ENCODE data around the gene PTTG1.
"Not testable (repeated sequence)": the region's sequence is repeated elsewhere in the genome, so short reads cannot be mapped to it uniquely, and the experiment has no call there.

PTTG1 gene

DNA sequence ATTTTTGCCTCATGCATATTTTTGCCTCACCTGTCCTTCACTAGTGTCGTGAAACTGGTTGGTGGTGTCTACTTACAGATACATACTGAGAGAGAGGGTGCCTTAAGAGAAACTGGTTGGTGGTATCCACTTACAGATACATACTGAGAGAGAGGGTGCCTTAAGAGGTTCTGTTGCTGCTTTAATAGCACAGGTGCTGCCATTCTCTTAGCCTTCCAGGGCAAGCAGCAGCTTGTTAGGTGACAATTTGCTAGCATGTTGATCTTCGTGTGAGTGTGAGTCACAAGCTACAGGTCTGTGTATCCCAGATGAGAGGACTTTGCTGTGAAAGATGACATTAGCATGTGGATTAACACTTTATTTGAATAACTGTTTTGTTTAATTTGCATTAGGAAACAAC is 1.4 kb downstream of the PTTG1 start:
- DNase-seq (ENCODE audit: low read depth in 2 of 2) = no peak

DNA sequence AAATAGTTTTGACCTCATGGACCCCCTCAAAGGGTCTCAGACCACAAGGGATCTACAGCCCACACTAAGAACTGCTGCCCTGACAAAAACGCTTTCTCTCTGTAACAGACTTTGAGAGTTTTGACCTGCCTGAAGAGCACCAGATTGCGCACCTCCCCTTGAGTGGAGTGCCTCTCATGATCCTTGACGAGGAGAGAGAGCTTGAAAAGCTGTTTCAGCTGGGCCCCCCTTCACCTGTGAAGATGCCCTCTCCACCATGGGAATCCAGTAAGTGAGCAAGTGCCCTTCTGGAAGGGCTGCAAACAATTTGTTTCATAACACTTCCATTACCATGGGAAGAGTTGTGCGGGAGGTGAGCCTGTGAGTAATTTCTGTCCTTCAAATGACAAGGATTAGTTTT is 6.0 kb downstream of the PTTG1 start:
- DNase-seq (ENCODE audit: low read depth in 2 of 2) = no peak

DNA sequence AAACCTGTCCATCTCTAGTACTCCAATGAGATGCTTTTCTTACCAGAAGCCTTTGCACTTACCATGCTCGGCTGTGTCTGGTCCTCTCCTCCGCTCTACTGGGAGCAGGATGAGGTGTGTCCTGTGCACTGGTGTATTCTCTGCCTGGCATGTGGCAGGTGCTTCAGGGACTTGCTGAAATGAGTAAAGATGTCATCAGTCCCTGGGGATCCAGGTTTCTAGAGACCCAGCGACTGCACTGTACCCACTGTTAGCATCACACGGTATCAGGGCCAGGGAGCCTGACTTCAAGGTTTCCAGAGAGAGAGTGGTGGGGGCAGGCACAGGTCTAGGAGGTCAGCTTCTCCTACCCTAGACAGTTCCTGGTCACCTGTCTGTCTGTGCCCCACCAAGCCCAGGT is 10.5 kb downstream of the PTTG1 start:
- DNase-seq (ENCODE audit: low read depth in 2 of 2) = no peak

DNA sequence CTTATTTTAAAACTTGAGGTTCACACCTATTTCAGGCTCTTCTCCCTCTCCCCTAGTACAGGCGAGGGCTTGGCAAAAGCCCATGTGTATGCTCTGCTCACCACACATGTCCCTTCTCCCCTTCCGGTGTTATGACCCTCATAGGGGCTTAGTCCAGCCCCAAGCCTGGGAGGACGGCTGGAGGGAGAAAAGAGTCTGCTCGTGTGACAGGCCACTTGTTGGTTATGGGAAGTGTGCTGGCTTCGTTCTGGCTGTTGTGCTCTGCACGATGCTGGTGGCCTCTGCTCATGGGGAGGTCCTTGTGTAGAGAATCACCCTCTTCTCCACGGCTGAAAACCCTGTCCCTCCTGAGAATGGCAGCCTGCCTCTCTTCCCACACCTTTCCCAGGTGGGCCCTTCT is 11.1 kb downstream of the PTTG1 start:
- no peak for DNase-seq (ENCODE audit: low read depth in 2 of 2)

DNA sequence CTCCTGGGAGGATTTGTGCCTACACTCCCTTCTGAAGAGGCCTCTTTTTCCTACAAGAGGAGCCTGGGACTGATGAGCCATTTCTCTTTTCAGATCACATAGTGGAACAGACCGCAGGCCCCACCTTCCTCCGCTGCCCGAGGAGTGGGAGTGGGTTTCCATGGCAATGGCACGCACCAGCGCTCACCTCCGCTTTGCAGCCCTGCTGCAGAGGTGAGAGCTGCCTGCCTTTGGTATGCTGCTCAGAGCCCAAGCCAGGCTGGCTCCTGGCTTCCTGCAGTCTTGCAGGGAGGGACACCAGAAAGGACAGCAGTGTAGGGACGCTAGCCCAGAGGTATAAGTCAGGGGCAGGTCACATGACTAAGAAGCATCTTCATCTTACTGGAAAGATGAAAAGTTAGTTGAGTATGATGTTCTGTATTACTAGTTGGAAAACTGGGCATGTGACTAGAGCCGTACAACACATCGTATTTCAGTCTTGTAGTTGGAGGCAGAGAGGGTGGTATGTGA is 12.4 kb downstream of the PTTG1 start:
- no peak for DNase-seq (ENCODE audit: low read depth in 2 of 2)

DNA sequence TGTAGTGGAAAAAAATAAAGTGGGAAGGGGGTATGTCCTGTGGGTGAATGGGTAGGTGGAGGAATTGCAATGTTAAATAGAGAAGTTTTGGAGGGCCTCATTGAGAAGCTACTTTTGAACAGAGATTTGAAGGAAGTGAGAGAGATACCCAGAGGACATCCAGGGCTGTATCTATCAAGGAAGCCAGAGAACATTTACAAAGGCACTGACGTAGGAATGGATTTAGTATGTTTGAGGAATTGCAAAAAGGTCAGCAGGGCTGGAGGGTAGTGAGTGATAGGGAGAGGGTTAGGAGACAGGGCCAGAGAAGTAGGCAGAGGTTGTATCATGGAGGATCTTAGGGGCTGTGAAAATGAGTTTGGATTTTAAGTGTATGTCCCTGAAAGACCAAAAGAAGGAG is 13.9 kb downstream of the PTTG1 start:
- DNase-seq (ENCODE audit: low read depth in 2 of 2) = no peak

DNA sequence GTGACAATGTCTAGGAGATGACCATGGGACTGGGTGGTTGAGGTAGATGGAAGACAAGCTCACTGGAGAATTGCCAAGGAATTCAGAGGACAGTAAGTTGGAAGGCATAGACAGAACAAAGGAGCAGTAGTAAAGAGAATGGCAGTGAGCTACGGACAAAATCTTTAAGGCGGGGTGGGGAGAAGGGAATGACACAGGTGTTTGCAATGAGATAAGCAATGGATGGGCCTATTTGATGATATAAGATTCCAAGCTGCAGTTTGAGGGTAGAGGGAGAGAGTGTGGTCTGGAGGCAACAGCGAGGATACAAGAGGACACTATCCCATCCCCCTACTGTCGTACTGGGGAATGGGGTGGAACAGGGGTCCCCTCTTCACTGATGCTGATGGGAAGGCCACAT is 14.4 kb downstream of the PTTG1 start:
- DNase-seq (ENCODE audit: low read depth in 2 of 2) = no peak

DNA sequence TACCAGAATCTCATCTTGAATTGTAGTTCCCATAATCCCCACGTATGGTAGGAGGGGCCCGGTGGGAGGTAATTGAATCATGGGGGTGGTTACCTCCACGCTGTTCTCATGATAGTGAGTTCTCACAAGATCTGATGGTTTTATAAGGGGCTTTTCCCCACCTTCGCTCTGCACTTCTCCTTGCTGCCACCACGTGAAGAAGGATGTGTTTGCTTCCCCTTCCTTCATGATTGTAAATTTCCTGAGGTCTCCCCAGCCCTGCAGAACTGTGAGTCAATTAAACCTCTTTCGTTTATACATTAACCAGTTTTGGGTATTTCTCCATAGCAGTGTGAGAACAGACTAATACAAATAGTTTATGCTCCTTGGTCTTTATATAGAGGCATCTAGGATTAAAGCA is 15.0 kb downstream of the PTTG1 start:
- not testable (repeated sequence) for DNase-seq (ENCODE audit: low read depth in 2 of 2)

DNA sequence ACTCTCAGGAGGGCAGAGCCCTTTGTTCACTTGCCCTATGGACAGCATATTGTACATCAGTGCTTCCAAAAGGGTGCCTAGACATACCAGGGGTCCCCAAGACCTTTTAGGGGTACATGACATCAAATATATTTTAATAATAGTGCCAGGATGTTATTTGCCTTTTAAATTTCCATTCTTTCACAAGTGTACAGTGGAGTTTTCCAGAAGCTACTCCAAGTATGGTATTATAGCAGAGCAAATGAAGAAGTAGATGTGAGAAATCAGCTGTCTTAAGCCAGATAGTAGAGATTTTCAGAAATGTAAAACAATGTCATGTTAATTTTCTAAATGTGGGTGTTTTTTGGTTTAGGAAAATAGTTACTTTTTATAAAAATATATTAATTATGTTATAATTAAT is 15.6 kb downstream of the PTTG1 start:
- DNase-seq (ENCODE audit: low read depth in 2 of 2) = no peak

DNA sequence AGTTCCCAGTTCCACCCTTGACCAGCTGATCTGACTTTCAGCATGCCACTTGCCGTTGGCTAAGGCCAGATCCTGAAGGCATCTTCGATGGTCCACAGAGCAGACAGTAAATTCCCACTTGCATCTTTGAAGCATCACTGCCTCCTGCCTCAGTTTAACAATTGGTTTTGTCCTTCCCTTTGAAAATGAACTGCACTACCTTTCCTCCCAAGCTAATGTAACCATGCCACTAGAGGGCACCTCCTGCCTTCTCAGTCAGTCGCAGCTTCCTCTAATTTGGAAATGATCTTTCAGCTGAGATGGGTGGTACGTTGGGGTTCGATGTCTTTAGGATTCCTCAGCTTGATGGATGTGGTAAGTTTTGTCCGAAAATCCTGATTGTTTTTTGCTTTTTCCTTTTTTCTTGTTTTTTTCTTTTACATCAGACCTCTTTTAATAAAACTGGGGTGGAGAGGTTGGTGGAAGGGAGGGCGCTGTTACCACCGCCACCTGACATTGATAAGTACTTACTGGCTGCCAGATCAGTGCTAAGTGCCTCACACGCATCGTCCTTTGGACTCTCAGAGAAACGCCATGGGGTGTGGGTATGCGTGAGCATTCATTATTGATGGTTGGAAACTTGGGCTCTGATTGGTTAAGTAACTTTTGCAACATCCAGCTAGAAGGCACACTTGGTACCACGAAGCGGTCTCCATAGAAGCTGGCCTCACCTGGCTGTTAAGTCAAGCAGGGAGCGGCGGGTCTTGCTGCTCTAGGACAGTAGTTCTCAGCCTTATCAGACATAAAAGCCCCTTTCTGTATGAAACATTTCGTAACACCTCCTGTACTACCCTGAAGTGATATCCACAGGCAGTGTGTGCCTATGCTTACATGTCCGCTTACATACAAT is 16.9 kb downstream of the PTTG1 start:
- peak in 1 of 2 donors; percentile 22 for DNase-seq (ENCODE audit: low read depth in 2 of 2)

DNA sequence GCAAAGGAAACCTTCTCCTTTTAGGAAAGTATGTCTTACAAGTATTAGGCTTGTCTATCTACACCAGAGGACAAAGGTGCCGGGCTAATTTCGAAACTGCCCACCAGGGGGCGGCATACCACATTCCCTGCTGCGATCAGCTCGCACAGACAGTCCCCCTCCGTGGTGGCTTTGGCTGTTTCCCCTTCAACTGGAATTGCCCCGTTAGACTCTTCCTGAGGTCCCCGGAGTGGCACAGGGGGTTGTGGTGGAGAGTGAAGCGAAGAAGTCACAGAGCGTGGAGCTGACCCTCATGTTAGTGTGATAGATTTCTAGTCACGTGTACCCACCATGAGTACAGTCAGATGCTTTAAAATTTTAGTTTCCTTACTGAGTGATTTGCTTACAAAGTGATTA is 17.5 kb downstream of the PTTG1 start:
- peak; percentile 77 to 80 for DNase-seq (ENCODE audit: low read depth in 2 of 2)

DNA sequence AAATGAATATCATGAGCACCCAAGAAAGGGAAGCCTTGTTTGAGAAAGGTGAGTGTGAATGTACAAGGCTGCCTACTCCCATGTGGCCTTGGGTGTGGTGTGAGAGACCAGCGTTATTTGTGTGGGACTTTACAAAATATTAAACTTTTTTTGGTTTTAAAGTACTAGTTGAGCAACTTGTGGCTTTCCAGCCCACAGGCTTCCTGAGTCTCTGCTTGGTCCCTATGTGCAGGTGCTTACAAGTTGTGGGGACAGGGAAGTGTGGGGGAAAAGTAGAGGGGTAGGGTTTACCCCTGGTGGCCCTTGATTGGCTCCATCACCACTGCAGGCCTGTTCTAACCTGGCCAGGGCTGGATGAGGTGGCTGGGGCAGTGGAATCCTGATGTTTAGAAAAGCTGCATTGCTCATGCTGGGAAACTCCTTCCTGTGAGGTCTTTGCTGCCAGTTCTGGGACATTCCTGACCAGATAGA is 19.7 kb downstream of the PTTG1 start:
- DNase-seq (ENCODE audit: low read depth in 2 of 2) = no peak

DNA sequence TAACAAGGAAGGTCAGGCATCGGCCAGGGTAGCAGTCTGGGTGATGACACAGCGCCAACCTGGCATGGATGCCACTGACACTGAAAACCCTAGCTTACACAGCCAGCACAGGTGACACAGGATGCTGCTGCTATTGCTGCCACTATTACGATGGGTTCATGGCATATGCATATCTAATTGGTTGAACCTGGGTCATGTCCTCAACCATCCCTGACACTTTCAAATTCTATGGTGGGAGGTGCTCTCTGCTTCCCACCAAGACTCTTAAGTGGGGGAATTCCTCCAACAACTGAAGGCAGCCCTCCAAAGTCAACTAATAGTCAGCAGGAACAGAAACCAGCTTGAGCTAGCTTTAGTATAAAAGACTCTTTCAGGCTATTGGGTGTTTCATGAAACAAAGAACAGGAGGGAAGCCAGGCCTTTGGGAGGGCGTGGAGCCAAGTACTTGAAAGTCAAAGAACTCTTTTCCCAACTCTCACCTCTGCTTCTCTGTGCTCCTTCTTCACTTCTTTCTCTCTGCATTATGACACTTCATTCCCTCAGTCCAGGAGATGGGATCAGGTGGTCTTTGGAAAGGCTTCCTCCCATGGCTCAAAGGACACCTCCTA is 21.3 kb downstream of the PTTG1 start:
- no peak for DNase-seq (ENCODE audit: low read depth in 2 of 2)

DNA sequence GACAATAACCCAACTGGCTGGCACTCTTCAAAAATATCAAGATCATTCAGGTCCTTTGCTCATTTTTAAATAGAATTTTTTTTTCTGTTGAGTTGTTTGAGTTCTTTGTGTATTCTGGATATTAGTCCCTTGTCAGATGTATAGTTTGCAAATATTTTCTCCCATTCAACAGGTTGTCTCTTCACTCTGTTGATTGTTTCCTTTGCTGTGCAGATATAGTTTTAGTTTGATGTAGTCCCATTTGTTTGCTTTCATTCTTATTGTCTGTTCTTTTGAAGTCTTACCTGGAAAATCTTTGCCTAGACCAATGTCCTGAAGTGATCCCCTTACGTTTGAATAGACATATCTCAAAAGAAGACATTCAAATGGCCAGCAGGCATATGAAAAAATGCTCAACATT is 22.8 kb downstream of the PTTG1 start:
- no peak for DNase-seq (ENCODE audit: low read depth in 2 of 2)

DNA sequence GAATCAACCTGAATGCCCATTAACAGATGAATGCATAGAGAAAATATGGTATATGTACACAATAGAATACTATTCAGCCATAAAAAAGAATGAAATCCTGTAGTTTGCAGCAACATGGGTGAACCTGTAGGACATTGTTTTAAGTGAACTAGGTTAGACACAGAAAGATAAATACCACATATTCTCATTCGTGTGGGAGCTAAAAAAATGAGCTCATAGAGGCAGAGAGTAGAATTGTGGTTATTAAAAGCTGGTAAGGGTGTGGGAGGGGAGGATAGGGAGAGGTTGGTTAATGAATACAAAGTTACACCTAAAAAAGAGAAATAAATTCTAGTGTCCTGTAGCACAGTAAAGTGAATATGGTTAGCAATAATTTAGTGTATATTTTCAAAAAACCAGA is 23.5 kb downstream of the PTTG1 start:
- DNase-seq (ENCODE audit: low read depth in 2 of 2) = no peak

DNA sequence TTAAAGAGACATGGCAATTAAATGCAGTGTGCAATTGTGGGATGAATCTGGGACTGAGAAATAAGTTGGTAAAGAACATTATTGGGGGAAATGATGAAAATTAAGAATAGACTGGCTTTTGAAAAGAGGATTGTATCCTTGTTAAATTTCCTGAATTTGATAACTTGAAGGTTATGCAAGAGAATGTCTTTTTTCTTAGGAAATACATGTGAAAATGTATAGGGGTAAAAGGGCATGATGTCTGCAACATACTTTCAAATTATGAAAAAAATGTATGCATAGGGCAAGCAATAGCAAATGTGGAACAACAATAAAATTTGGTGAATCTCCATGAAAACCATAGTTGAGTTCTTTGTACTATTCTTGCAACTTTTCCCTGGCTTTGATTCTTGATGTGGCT is 24.1 kb downstream of the PTTG1 start:
- no peak for DNase-seq (ENCODE audit: low read depth in 2 of 2)

DNA sequence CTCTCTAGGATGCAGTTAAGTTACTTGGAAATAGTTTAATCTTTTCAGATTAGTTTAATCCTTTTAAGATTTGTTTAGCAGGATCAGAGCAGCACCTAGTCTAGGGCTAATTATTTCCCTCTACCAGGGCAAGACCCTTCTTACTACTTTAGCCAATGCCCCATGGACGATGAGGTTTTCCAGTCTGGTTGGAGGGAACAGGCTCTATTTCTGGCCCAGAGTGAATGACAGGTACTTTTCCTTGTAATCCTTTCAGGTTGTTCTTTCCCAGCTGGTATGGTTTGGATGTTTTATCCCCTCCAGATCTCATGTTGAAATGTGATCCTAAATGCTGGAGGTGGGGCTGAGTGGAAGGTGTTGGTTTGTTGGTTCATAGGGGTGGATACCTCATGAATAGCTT is 27.2 kb downstream of the PTTG1 start:
- DNase-seq (ENCODE audit: low read depth in 2 of 2) = no peak

DNA sequence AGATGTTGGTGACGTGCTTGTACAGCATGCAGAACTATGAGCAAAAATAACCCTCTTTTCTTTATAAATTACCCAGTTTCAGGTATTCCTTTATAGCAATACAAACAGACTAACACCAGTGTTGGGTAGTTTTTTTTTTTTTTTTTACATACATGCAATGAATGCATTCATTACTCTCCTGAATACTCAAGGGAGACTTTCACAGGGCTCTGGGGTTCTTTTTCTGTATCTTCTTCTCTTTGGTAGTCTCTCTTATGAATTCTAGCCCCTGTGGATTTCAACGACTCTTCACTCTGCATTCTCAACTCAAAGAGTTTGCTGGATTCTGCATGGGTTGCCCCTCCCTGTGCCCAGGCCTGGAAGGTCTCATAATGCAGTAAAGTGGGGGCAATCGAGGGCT is 27.8 kb downstream of the PTTG1 start:
- DNase-seq (ENCODE audit: low read depth in 2 of 2) = no peak

DNA sequence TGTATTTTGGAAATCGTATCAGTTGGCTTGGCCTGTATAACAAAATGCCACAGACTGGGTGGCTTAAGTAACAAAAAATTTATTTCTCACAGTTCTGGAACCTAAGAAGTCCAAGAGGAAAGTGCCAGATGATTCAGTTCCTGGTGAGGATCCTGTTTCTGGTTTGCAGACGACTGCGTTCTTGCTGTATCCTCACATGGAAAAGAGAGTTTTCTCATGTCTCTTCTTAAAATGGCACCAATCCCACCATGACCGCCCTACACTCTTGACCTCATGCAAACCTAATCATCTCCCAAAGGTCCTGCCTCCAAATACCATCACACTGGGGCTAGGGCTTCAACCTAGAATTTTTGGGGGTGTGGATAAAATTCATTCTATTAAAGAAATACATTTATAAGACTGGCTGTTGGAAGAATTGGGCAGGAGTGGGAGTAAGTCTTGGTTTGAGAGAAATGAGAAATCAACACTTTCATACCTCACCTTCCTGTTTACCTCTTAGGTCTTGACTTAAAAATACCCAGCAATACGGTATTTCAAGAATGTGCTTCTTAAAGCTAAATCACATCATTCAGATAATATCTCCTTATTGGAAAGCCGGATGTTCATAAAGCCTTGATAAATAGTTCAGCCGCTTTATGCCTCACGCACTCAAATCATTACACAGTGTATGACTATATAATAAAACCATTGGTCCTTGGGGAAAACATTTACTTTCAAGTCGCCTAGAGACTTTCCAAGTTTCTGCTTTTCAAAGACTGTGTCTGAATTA is 28.7 kb downstream of the PTTG1 start:
- no peak for DNase-seq (ENCODE audit: low read depth in 2 of 2)

DNA sequence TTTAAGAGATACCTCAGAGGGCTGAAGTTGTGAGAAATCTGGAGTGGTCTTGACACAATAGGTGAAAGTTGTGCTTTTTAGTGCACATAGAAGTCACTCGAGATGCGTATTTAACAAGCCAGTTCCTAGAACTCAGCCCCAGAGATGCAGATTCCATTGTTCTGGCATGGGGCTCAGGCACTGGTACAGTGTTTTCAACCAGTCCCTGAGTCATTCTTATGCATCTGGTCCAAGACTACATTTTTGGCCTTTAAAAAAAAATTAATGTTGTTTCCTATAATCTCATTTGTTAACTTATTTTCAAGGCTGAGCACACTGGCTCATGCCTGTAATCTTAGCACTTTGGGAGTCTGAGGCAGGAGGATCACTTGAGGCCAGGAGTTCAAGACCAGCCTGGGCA is 29.6 kb downstream of the PTTG1 start:
- DNase-seq (ENCODE audit: low read depth in 2 of 2) = no peak

DNA sequence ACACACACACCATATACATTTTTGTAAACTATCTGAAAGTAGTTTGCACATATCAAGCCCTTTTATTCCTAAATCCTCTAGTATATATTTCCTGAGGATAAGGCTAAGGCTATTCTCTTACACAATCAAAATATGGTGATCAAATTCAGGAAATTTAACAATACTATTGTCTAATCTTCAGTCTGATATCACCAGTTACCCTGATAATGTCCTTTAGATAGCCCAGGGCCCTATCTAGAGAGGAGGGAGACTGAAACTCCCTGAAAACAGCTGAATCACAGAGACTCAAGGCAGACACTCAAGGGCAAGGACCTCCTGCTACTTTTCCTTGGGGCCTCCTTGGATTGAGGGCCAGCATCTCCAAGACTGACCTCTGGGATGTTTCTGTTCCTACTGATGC is 30.4 kb downstream of the PTTG1 start:
- no peak for DNase-seq (ENCODE audit: low read depth in 2 of 2)

DNA sequence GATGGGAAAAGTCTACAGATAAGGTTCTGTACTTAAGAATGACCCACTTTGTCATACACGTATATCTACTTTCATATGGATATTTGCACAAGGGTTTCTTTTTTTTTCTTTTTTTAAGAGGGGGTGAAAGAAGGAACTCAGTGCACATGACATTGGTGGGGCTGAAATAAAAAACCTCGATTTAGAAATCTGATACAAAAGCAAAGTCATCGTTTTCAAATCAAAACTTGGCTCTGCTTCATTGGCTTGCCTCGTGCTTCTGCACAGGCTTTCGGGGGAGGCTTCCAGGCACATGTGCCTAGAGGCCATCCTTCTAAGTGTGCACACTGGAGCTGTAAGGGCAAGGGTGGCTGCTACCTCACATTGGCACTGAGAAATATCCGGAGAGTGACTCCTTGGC is 31.1 kb downstream of the PTTG1 start:
- no peak for DNase-seq (ENCODE audit: low read depth in 2 of 2)

DNA sequence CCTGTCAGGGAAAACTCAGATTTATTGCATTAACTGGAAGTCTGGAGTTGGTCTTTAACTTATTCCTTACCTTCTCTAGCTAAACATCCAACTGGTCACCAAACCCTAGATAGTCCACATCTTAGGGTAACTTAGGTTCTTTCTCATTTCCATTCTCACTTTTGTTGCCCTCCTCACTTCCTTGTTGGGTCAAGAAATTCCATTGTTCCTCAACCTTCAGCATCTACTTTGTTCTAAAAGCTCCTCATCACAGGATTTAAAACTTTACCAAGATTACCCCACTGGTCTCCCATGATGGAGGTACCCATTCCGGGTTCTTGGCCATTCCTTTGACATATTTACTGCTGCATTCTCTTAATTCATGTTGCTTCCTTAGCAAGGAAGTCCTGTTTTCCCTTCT is 32.1 kb downstream of the PTTG1 start:
- no peak for DNase-seq (ENCODE audit: low read depth in 2 of 2)

Data from stimulated activated CD8-positive, alpha-beta memory T cell treated with anti-CD3 and anti-CD28 coated beads, Interleukin-15, amount 100 ng/mL, for 48 hours (primary cell).